Kidney (tissue), 14 donors: Measurements from ENCODE around the gene C1S. TPM values are rescaled to one million over a fixed set of nuclear protein-coding genes. Genes with fewer than 3 reads are reported as not detected.

Experiments used
- DNase-seq, 5 donors: peaks; one replicate each; pipeline ENCODE4 v3.0.0-alpha.2; 2013 to 2020
- FAIRE-seq: peaks from 2 replicates; lab custom pipeline; 2012; peaks lifted over from hg19 to GRCh38; lab: Jason Lieb, UNC
- H3K27ac ChIP-seq, 2 donors: one replicate each; pipeline ENCODE4 v1.7.0; 2013; ENCODE audit warnings: low read depth in 2 of 2, low read length in 2 of 2, inconsistent platforms in 1 of 2
- H3K27me3 ChIP-seq: one replicate; pipeline ENCODE4 v1.7.1; 2013; ENCODE audit warnings: low read length, inconsistent platforms; ENCODE audit not compliant: control insufficient read depth, insufficient read depth
- H3K36me3 ChIP-seq, 3 donors: one replicate each; pipeline versions ENCODE4 v1.7.0 to v1.7.1; 2013; ENCODE audit warnings: low read length in 3 of 3, control low read depth in 1 of 3, inconsistent platforms in 1 of 3; ENCODE audit not compliant: insufficient read depth in 3 of 3, control insufficient read depth in 2 of 3
- H3K4me1 ChIP-seq, 3 donors: one replicate each; pipeline versions ENCODE4 v1.7.0 to v1.7.1; 2013; ENCODE audit warnings: low read length in 3 of 3, inconsistent platforms in 1 of 3, low read depth in 1 of 3; ENCODE audit not compliant: control insufficient read depth in 2 of 3, insufficient read depth in 2 of 3
- H3K4me3 ChIP-seq, 3 donors: one replicate each; pipeline versions ENCODE4 v1.7.0 to v1.8.1; 2013; ENCODE audit warnings: low read length in 3 of 3, control low read depth in 1 of 3, inconsistent platforms in 1 of 3
- H3K9ac ChIP-seq, 3 donors: one replicate each; pipeline versions ENCODE4 v1.7.0 to v1.7.1; 2013; ENCODE audit warnings: low read length in 3 of 3, control low read depth in 1 of 3, inconsistent platforms in 1 of 3
- H3K9me3 ChIP-seq, 3 donors: one replicate each; pipeline versions ENCODE4 v1.7.0 to v1.7.1; 2013; ENCODE audit warnings: low read length in 3 of 3, control low read depth in 1 of 3, inconsistent platforms in 1 of 3; ENCODE audit not compliant: control insufficient read depth in 2 of 3, insufficient read depth in 1 of 3
- intact Hi-C: fragments of 100-400 bp; cut with DNase I; formaldehyde crosslinking; loops from one replicate; pipeline ENCODE4 v1.11.1; 2022
- polyA plus RNA-seq: library from polyadenylated mRNA; stranded (reverse); fragments of 350-450 nt; fragmentation: Illumina TruSeq; extraction: RNeasy Lipid Tissue Mini Kit (QIAGEN cat#74804); gene quantifications from one replicate; pipeline ENCODE4 v1.2.3, GENCODE V29; 2014; ENCODE audit warnings: low read depth, low replicate concordance; ENCODE audit not compliant: insufficient read depth
- total RNA-seq: library from RNA; stranded (reverse); fragmentation: NEBNext Ultra II Directional; extraction: Animal tissue kit (Norgen Biotek cat#: 25700); gene quantifications from one replicate; pipeline ENCODE4 v1.2.1, GENCODE V29; 2021
- TF ChIP-seq, protein P1 (sequence below): IDR thresholded peaks from 3 replicates; pipeline ENCODE4 v1.5.1; 2012; ENCODE audit warnings: mild to moderate bottlenecking, moderate library complexity, borderline replicate concordance; ENCODE audit not compliant: insufficient read depth; ENCODE audit errors: extremely low read depth
- donor health status: control.
- donor health status: control.
- donor health status: control.
- donor health status: control.
- donor health status: control.
- donor health status: DM: yes; HTN: yes; CAD: no.
- donor health status: Normal renal cell carcinoma (clear cell type).

C1S gene
- total and polyA plus RNA-seq, 2 donors from 2014 or later = 81.2 to 402 TPM

DNA sequence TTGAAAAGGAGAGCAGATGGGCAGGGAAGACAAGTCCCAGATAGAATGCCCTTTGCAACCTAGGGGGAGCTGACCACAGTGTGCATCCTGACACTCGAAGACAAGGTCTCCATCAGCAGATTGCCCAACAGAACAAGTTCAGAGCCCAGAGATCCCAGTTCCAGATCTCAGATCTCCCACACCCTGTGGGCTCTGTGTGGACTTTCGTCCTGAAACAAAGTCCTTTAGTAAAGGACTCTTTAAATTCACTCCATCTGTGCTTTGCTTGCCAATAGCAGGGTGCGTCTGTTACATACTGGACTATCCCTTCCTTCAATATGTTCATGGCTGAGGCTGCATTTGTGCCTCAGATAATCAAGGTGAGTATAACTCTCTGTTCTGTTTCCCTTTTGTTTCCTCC, 57.2 kb downstream of the C1S start:
- Histone ChIP-seq H3K27ac (no peak overlapping the region), H3K9me3 (no peaks in the 10 kb centered on the region), H3K27me3 (no peaks in the 10 kb centered on the region), H3K9ac (no peak overlapping the region), H3K4me3 (no peak overlapping the region), H3K36me3 (peaks cover 0 to 4% (median 0%) of the 10 kb centered on the region in 3 donors), H3K4me1 (peaks cover 0 to 12% (median 6%) of the 10 kb centered on the region in 3 donors)
- TF ChIP-seq, protein P1, sequence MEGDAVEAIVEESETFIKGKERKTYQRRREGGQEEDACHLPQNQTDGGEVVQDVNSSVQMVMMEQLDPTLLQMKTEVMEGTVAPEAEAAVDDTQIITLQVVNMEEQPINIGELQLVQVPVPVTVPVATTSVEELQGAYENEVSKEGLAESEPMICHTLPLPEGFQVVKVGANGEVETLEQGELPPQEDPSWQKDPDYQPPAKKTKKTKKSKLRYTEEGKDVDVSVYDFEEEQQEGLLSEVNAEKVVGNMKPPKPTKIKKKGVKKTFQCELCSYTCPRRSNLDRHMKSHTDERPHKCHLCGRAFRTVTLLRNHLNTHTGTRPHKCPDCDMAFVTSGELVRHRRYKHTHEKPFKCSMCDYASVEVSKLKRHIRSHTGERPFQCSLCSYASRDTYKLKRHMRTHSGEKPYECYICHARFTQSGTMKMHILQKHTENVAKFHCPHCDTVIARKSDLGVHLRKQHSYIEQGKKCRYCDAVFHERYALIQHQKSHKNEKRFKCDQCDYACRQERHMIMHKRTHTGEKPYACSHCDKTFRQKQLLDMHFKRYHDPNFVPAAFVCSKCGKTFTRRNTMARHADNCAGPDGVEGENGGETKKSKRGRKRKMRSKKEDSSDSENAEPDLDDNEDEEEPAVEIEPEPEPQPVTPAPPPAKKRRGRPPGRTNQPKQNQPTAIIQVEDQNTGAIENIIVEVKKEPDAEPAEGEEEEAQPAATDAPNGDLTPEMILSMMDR = no peak
- intact Hi-C loops = no loop called here
- no peak for DNase-seq
- FAIRE-seq = no peak

DNA sequence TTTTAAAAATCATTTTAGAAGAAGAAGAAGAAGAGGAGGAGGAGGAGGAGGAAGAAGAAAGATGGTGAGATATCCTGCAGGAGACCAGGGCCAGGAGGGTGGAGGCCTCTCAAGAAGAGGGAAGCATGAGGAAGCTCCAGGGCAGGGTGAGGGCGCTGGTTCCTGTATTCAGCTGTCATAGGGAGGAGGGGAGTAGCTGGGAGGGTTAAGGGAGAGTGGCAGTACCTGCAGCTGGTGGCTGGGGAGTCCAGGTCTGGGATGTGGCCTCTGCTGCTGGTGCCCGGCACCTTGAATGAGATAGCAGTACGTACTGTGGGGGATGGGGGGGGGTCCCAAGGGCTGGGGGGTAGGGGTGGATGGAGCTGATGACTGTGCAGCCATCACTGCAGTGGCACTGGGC, 58.4 kb downstream of the C1S start:
- H3K4me1 ChIP-seq = peaks cover 0 to 21% (median 16%) of the 10 kb centered on the region in 3 donors
- DNase-seq = no peak
- H3K27me3 ChIP-seq = no peaks in the 10 kb centered on the region
- no peak for FAIRE-seq
- H3K27ac ChIP-seq = no peak overlapping the region
- H3K4me3 ChIP-seq = no peak overlapping the region
- H3K36me3 ChIP-seq = peaks cover 0 to 4% (median 0%) of the 10 kb centered on the region in 3 donors
- no peaks in the 10 kb centered on the region for H3K9me3 ChIP-seq
- intact Hi-C loops = no loop called here
- H3K9ac ChIP-seq = no peak overlapping the region
- TF ChIP-seq, protein P1 = no peak

DNA sequence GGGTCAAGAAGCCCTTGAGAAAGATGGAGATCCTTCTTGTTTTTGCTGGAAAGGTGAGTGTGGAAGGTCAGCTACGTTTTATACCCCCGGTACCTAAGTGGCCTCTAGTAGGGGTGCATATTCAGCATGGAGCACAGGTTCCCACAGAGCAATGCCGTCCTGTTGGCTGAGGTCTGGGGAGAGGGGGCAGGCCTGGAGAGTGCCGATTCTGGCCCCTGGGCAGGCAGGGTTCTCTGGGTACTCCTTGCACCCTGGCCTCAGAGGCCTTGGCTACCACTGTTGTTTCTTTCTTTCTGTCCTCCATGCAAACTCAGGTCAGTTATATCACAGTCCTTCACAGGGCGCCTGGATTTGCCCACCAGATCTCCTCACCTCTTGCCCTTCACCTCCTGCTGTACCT, 59.6 kb downstream of the C1S start:
- TF ChIP-seq, protein P1 = no peak
- Histone ChIP-seq H3K4me3 (no peak overlapping the region), H3K27ac (no peak overlapping the region), H3K36me3 (no peaks in the 10 kb centered on the region), H3K27me3 (no peaks in the 10 kb centered on the region), H3K9me3 (no peaks in the 10 kb centered on the region), H3K4me1 (peaks cover 0 to 29% (median 22%) of the 10 kb centered on the region in 3 donors), H3K9ac (no peak overlapping the region)
- intact Hi-C loops = no loop called here
- DNase-seq = no peak
- no peak for FAIRE-seq

Other genes with a start within 250 kb of the C1S start
- gene GPR162, start 238.9 kb upstream of the C1S start, total RNA-seq = 5.0 TPM
- gene GPR162, start 238.9 kb upstream of the C1S start, polyA plus RNA-seq = 9.8 TPM
- 17.0 TPM for gene P3H3, start 232.3 kb upstream of the C1S start, total RNA-seq
- 18.5 TPM for gene P3H3, start 232.3 kb upstream of the C1S start, polyA plus RNA-seq
- gene GNB3, start 219.8 kb upstream of the C1S start, total RNA-seq = 2.6 TPM
- 1.4 TPM for gene GNB3, start 219.8 kb upstream of the C1S start, polyA plus RNA-seq
- gene CDCA3, start 209.4 kb upstream of the C1S start, total RNA-seq = 1.3 TPM
- gene CDCA3, start 209.4 kb upstream of the C1S start, polyA plus RNA-seq = 2.1 TPM
- 75.5 TPM for gene USP5, start 208.6 kb upstream of the C1S start, total RNA-seq
- 52.3 TPM for gene USP5, start 208.6 kb upstream of the C1S start, polyA plus RNA-seq
- gene TPI1, start 193.2 kb upstream of the C1S start, total RNA-seq = 437 TPM
- gene TPI1, start 193.2 kb upstream of the C1S start, polyA plus RNA-seq = 1,220 TPM
- gene SPSB2, start 187.4 kb upstream of the C1S start, total RNA-seq = 19.0 TPM
- gene SPSB2, start 187.4 kb upstream of the C1S start, polyA plus RNA-seq = 21.3 TPM
- 16.6 TPM for gene LRRC23, start 155.9 kb upstream of the C1S start, total RNA-seq
- gene LRRC23, start 155.9 kb upstream of the C1S start, polyA plus RNA-seq = 19.7 TPM
- gene ENO2, start 146.1 kb upstream of the C1S start, total RNA-seq = 35.7 TPM
- 10.3 TPM for gene ENO2, start 146.1 kb upstream of the C1S start, polyA plus RNA-seq
- 119 TPM for gene ATN1, start 132.8 kb upstream of the C1S start, total RNA-seq
- gene ATN1, start 132.8 kb upstream of the C1S start, polyA plus RNA-seq = 34.2 TPM
- gene RNU7-1, start 116.9 kb upstream of the C1S start, total RNA-seq = not detected
- gene RNU7-1, start 116.9 kb upstream of the C1S start, polyA plus RNA-seq = not detected
- gene C12orf57, start 116.7 kb upstream of the C1S start, total RNA-seq = 175 TPM
- gene C12orf57, start 116.7 kb upstream of the C1S start, polyA plus RNA-seq = 336 TPM
- 70.8 TPM for gene PTPN6, start 109.4 kb upstream of the C1S start, total RNA-seq
- gene PTPN6, start 109.4 kb upstream of the C1S start, polyA plus RNA-seq = 38.0 TPM
- gene PHB2, start 90.1 kb upstream of the C1S start, total RNA-seq = 141 TPM
- 222 TPM for gene PHB2, start 90.1 kb upstream of the C1S start, polyA plus RNA-seq
- gene EMG1, start 89.8 kb upstream of the C1S start, total RNA-seq = 50.3 TPM
- gene EMG1, start 89.8 kb upstream of the C1S start, polyA plus RNA-seq = 74.3 TPM
- 77.8 TPM for gene LPCAT3, start 42.2 kb upstream of the C1S start, total RNA-seq
- gene LPCAT3, start 42.2 kb upstream of the C1S start, polyA plus RNA-seq = 59.2 TPM
- 514 TPM for gene C1R, start 31.7 kb downstream of the C1S start, total RNA-seq
- 183 TPM for gene C1R, start 31.7 kb downstream of the C1S start, polyA plus RNA-seq
- gene C1RL, start 48.5 kb downstream of the C1S start, total RNA-seq = 147 TPM
- gene C1RL, start 48.5 kb downstream of the C1S start, polyA plus RNA-seq = 25.2 TPM
- 74.6 TPM for gene RBP5, start 68.2 kb downstream of the C1S start, total RNA-seq
- 609 TPM for gene RBP5, start 68.2 kb downstream of the C1S start, polyA plus RNA-seq
- gene CLSTN3, start 69.7 kb downstream of the C1S start, total RNA-seq = 64.2 TPM
- gene CLSTN3, start 69.7 kb downstream of the C1S start, polyA plus RNA-seq = 33.0 TPM
- 42.3 TPM for gene PEX5, start 129.0 kb downstream of the C1S start, total RNA-seq
- gene PEX5, start 129.0 kb downstream of the C1S start, polyA plus RNA-seq = 30.8 TPM
- gene ACSM4, start 243.4 kb downstream of the C1S start, total RNA-seq = not detected
- not detected for gene ACSM4, start 243.4 kb downstream of the C1S start, polyA plus RNA-seq